Vagina (tissue), 2 donors: ENCODE data around the gene GRSF1. TPM values are rescaled to one million over a fixed set of nuclear protein-coding genes. Genes with fewer than 3 reads are reported as not detected.

Source experiments
- DNase-seq, 2 donors: peaks; one replicate each; pipeline ENCODE4 v3.0.0-alpha.2; 2017; ENCODE audit errors: extremely low spot score in 2 of 2
- H3K27ac ChIP-seq: fragments of 200-600 bp; sonication (generic); one replicate; pipeline ENCODE4 v1.5.1; 2019
- H3K27me3 ChIP-seq: fragments of 200-600 bp; sonication (generic); one replicate; pipeline ENCODE4 v1.5.1; 2019
- H3K36me3 ChIP-seq, 2 donors: fragments of 200-600 bp; sonication (generic); one replicate each; pipeline ENCODE4 v1.5.1; 2017 to 2019
- H3K4me1 ChIP-seq: fragments of 200-600 bp; sonication (generic); one replicate; pipeline ENCODE4 v1.5.1; 2019
- H3K4me3 ChIP-seq, 2 donors: fragments of 200-600 bp; sonication (generic); 1 replicate in 1 of 2; 2 replicates in 1 of 2; pipeline ENCODE4 v1.5.1; 2016 to 2019
- H3K9me3 ChIP-seq: fragments of 200-600 bp; sonication (generic); one replicate; pipeline ENCODE4 v1.5.1; 2019
- CTCF ChIP-seq, 3 experiments: fragments of 450-650 bp in 2 of 3; fragments of 200-600 bp in 1 of 3; sonication (generic) in 1 of 3; IDR thresholded peaks; one replicate each; pipeline ENCODE4 v1.5.1; 2017 to 2019; ENCODE audit warnings: antibody characterized with exemption in 3 of 3, mild to moderate bottlenecking in 2 of 3, moderate library complexity in 2 of 3
- POLR2A ChIP-seq, 2 donors: fragments of 450-650 bp; IDR thresholded peaks; one replicate each; pipeline ENCODE4 v1.6.1; 2017; ENCODE audit warnings: antibody characterized with exemption in 2 of 2, mild to moderate bottlenecking in 2 of 2, moderate library complexity in 2 of 2
- POLR2AphosphoS5 ChIP-seq, 2 donors: sonication (generic); formaldehyde crosslinking; IDR thresholded peaks; one replicate each; pipeline ENCODE4 v1.9.0; 2017; ENCODE audit warnings: antibody characterized with exemption in 2 of 2, mild to moderate bottlenecking in 2 of 2, low read depth in 1 of 2; ENCODE audit not compliant: insufficient read depth in 1 of 2
- intact Hi-C: fragments of 100-400 bp; cut with DNase I; formaldehyde crosslinking; loops from one replicate; pipeline ENCODE4 v1.15.1; 2023
- total RNA-seq: library from RNA; depleted of rRNA; stranded (reverse); fragments of >200 nt; gene quantifications from one replicate; pipeline ENCODE4 v1.2.3, GENCODE V29; 2016

The GRSF1 gene
- total RNA-seq, 1 donor from 2014 or later = 35.1 TPM

GRCh38 chr4:70808151-70808550 lies 31.5 kb downstream of the GRSF1 start:
- Histone ChIP-seq H3K27ac (no peak overlapping the region), H3K27me3 (no peaks in the 10 kb centered on the region), H3K36me3 (peaks cover 0 to 10% of the 10 kb centered on the region in 2 donors), H3K9me3 (no peaks in the 10 kb centered on the region), H3K4me1 (no peaks in the 10 kb centered on the region), H3K4me3 (no peak overlapping the region)
- no peak for DNase-seq
- intact Hi-C loops = no loop called here
- TF ChIP-seq CTCF (IDR thresholded peaks at IDR 0.05) (no peak), POLR2AphosphoS5 (IDR thresholded peaks at IDR 0.05; ENCODE audit: insufficient read depth in 1 of 2, low read depth in 1 of 2) (no peak), POLR2A (IDR thresholded peaks at IDR 0.05) (no peak)

GRCh38 chr4:70802928-70803580 lies 36.6 kb downstream of the GRSF1 start:
- Histone ChIP-seq H3K4me3 (no peak overlapping the region), H3K4me1 (no peaks in the 10 kb centered on the region), H3K36me3 (peaks cover 0 to 10% of the 10 kb centered on the region in 2 donors), H3K9me3 (no peaks in the 10 kb centered on the region), H3K27ac (no peak overlapping the region), H3K27me3 (no peaks in the 10 kb centered on the region)
- DNase-seq = no peak
- TF ChIP-seq POLR2A (IDR thresholded peaks at IDR 0.05) = no peak
- intact Hi-C loops = no loop called here

GRCh38 chr4:70801265-70801809 lies 38.4 kb downstream of the GRSF1 start:
- intact Hi-C loops = no loop called here
- no peaks in the 10 kb centered on the region for H3K9me3 ChIP-seq
- H3K4me1 ChIP-seq = no peaks in the 10 kb centered on the region
- peaks cover 0 to 9% of the 10 kb centered on the region in 2 donors for H3K36me3 ChIP-seq
- no peaks in the 10 kb centered on the region for H3K27me3 ChIP-seq
- H3K4me3 ChIP-seq = no peak overlapping the region
- TF ChIP-seq POLR2AphosphoS5 (IDR thresholded peaks at IDR 0.05; ENCODE audit: insufficient read depth in 1 of 2, low read depth in 1 of 2) = no peak
- TF ChIP-seq CTCF (IDR thresholded peaks at IDR 0.05) = no peak
- TF ChIP-seq POLR2A (IDR thresholded peaks at IDR 0.05) = no peak
- no peak for DNase-seq
- H3K27ac ChIP-seq = no peak overlapping the region

GRCh38 chr4:70793626-70794025 lies 46.1 kb downstream of the GRSF1 start:
- H3K36me3 ChIP-seq = peaks cover 0 to 64% of the 10 kb centered on the region in 2 donors
- intact Hi-C loops = no loop called here

GRCh38 chr4:70788733-70789132 lies 51.0 kb downstream of the GRSF1 start:
- no peak for DNase-seq
- Histone ChIP-seq H3K27ac (no peak overlapping the region), H3K9me3 (no peaks in the 10 kb centered on the region), H3K36me3 (peaks cover 0 to 72% of the 10 kb centered on the region in 2 donors), H3K4me3 (no peak overlapping the region), H3K4me1 (no peaks in the 10 kb centered on the region), H3K27me3 (no peaks in the 10 kb centered on the region)
- intact Hi-C loops = no loop called here
- TF ChIP-seq POLR2AphosphoS5 (IDR thresholded peaks at IDR 0.05; ENCODE audit: insufficient read depth in 1 of 2, low read depth in 1 of 2) (no peak), CTCF (IDR thresholded peaks at IDR 0.05) (no peak), POLR2A (IDR thresholded peaks at IDR 0.05) (no peak)

More at GRCh38 chr4:70793626-70794025, 46.1 kb downstream of the GRSF1 start:
- Histone ChIP-seq H3K4me1 (no peaks in the 10 kb centered on the region), H3K9me3 (no peaks in the 10 kb centered on the region), H3K27ac (no peak overlapping the region), H3K4me3 (no peak overlapping the region), H3K27me3 (no peaks in the 10 kb centered on the region)
- TF ChIP-seq POLR2A (IDR thresholded peaks at IDR 0.05) (no peak), CTCF (IDR thresholded peaks at IDR 0.05) (no peak), POLR2AphosphoS5 (IDR thresholded peaks at IDR 0.05; ENCODE audit: insufficient read depth in 1 of 2, low read depth in 1 of 2) (no peak)
- DNase-seq = no peak
